GM23338 (cell line): ENCODE data around the gene THBS1. TPM values are rescaled to one million over a fixed set of nuclear protein-coding genes. Genes with fewer than 3 reads are reported as not detected.

Source experiments
- ATAC-seq: fragments of 200-7000 bp; cut with Tn5 transposase; 3 replicates; pipeline ENCODE4 v1.9.1; 2020
- DNase-seq: peaks from one replicate; pipeline ENCODE4 v3.0.0-alpha.2; 2015; ENCODE audit warnings: low spot score
- H2AFZ ChIP-seq: fragments of 200-600 bp; sonication (generic); 2 replicates; pipeline ENCODE4 v1.8.0; 2016; ENCODE audit warnings: antibody characterized with exemption, mild to moderate bottlenecking, moderate library complexity
- H3F3A ChIP-seq: fragments of 200-600 bp; sonication (generic); replicated peaks from 2 replicates; pipeline ENCODE4 v1.8.0; 2017; ENCODE audit warnings: antibody characterized with exemption, mixed run types, low read depth
- H3K27ac ChIP-seq: fragments of 200-600 bp; sonication (generic); 2 replicates; pipeline ENCODE4 v1.6.1; 2016; ENCODE audit warnings: low read depth
- H3K27me3 ChIP-seq: fragments of 200-600 bp; sonication (generic); 2 replicates; pipeline ENCODE4 v1.8.0; 2016; ENCODE audit warnings: mild to moderate bottlenecking, mixed run types, moderate library complexity; ENCODE audit not compliant: insufficient read depth
- H3K36me3 ChIP-seq: fragments of 200-600 bp; sonication (generic); 2 replicates; pipeline ENCODE4 v1.8.0; 2016; ENCODE audit warnings: mild to moderate bottlenecking; ENCODE audit not compliant: insufficient read depth
- H3K4me1 ChIP-seq: fragments of 200-600 bp; sonication (generic); 2 replicates; pipeline ENCODE4 v1.8.0; 2016; ENCODE audit warnings: mild to moderate bottlenecking, moderate library complexity; ENCODE audit not compliant: insufficient read depth
- H3K4me2 ChIP-seq: fragments of 200-600 bp; sonication (generic); 2 replicates; pipeline ENCODE4 v1.7.1; 2017; ENCODE audit warnings: mixed run types
- H3K4me3 ChIP-seq: fragments of 200-600 bp; sonication (generic); 2 replicates; pipeline ENCODE4 v1.6.1; 2016; ENCODE audit warnings: mixed run types
- H3K79me2 ChIP-seq: fragments of 200-600 bp; sonication (generic); replicated peaks from 2 replicates; pipeline ENCODE4 v1.8.0; 2017; ENCODE audit warnings: mild to moderate bottlenecking; ENCODE audit not compliant: insufficient read depth
- H3K9me2 ChIP-seq: fragments of 200-600 bp; sonication (generic); 2 replicates; pipeline ENCODE4 v1.8.0; 2017; ENCODE audit not compliant: insufficient read depth
- H4K20me1 ChIP-seq: fragments of 200-600 bp; sonication (generic); replicated peaks from 2 replicates; pipeline ENCODE4 v1.8.0; 2017; ENCODE audit warnings: mild to moderate bottlenecking; ENCODE audit not compliant: insufficient read depth
- H3K27ac Mint-ChIP-seq: 2 replicates; pipeline ENCODE4 v1.8.0; 2020; ENCODE audit warnings: inconsistent platforms, mild to moderate bottlenecking, moderate library complexity, mixed read lengths
- H3K27me3 Mint-ChIP-seq: 3 replicates; pipeline ENCODE4 v1.8.0; 2022; ENCODE audit warnings: low read depth, mild to moderate bottlenecking, moderate library complexity, mixed read lengths, inconsistent platforms; ENCODE audit not compliant: insufficient read depth, poor library complexity
- H3K36me3 Mint-ChIP-seq: 3 replicates; pipeline ENCODE4 v1.8.0; 2021; ENCODE audit warnings: low read depth, mild to moderate bottlenecking, inconsistent platforms, moderate library complexity, mixed read lengths
- H3K4me1 Mint-ChIP-seq: 3 replicates; pipeline ENCODE4 v1.8.0; 2020; ENCODE audit warnings: mild to moderate bottlenecking, inconsistent platforms, mixed read lengths
- H3K4me3 Mint-ChIP-seq: 3 replicates; pipeline ENCODE4 v1.8.0; 2021; ENCODE audit warnings: moderate library complexity, mild to moderate bottlenecking, inconsistent platforms, mixed read lengths
- H3K9me3 Mint-ChIP-seq: 3 replicates; pipeline ENCODE4 v1.8.0; 2020; ENCODE audit warnings: moderate library complexity, mild to moderate bottlenecking, inconsistent platforms, mixed read lengths
- CREB1 ChIP-seq: fragments of 250-450 bp; sonication (Bioruptor Pico); IDR thresholded peaks from 2 replicates; pipeline ENCODE4 v1.5.0; 2020; ENCODE audit warnings: low read depth, mild to moderate bottlenecking, moderate library complexity
- CTCF ChIP-seq, 2 experiments: fragments of 200-600 bp in 1 of 2; sonication (generic) in 1 of 2; conservative IDR thresholded peaks; 2 replicates each; pipeline versions ENCODE4 v1.5.1 to v1.6.1; 2016 to 2017; ENCODE audit warnings: antibody characterized with exemption in 2 of 2, low read depth in 2 of 2, mild to moderate bottlenecking in 2 of 2, moderate library complexity in 1 of 2
- ETS1 ChIP-seq: IDR thresholded peaks from 2 replicates; pipeline ENCODE4 v1.6.1; 2016; ENCODE audit warnings: antibody characterized with exemption
- EZH2 ChIP-seq: fragments of 200-600 bp; sonication (generic); IDR thresholded peaks from one replicate; pipeline ENCODE4 v1.8.0; 2017; ENCODE audit warnings: antibody characterized with exemption, mild to moderate bottlenecking, low read depth; ENCODE audit not compliant: unreplicated experiment
- EZH2phosphoT487 ChIP-seq: fragments of 200-600 bp; sonication (generic); IDR thresholded peaks from one replicate; pipeline ENCODE4 v1.8.1; 2018; ENCODE audit warnings: antibody characterized with exemption; ENCODE audit not compliant: unreplicated experiment
- JUNB ChIP-seq: IDR thresholded peaks from one replicate; pipeline ENCODE4 v1.6.1; 2016; ENCODE audit warnings: antibody characterized with exemption; ENCODE audit not compliant: unreplicated experiment
- NANOG ChIP-seq: IDR thresholded peaks from 2 replicates; pipeline ENCODE4 v1.6.1; 2016; ENCODE audit warnings: antibody characterized with exemption, borderline replicate concordance
- POLR2AphosphoS5 ChIP-seq: IDR thresholded peaks from 2 replicates; pipeline ENCODE4 v1.6.1; 2016; ENCODE audit warnings: antibody characterized with exemption, low read depth
- REST ChIP-seq: IDR thresholded peaks from one replicate; pipeline ENCODE4 v1.6.1; 2018; ENCODE audit warnings: antibody characterized with exemption; ENCODE audit not compliant: unreplicated experiment
- STAT1 ChIP-seq: IDR thresholded peaks from one replicate; pipeline ENCODE4 v1.6.1; 2016; ENCODE audit warnings: antibody characterized with exemption; ENCODE audit not compliant: unreplicated experiment
- ZNF114 ChIP-seq: fragments of 250-450 bp; sonication (Bioruptor Pico); IDR thresholded peaks from 2 replicates; pipeline ENCODE4 v1.5.0; 2020; ENCODE audit warnings: mild to moderate bottlenecking, moderate library complexity
- ZNF331 ChIP-seq: fragments of 250-450 bp; sonication (Bioruptor Pico); IDR thresholded peaks from 2 replicates; pipeline ENCODE4 v1.5.0; 2020; ENCODE audit warnings: low read depth, mild to moderate bottlenecking, moderate library complexity
- ZNF462 ChIP-seq: fragments of 250-450 bp; sonication (Bioruptor Pico); IDR thresholded peaks from 2 replicates; pipeline ENCODE4 v1.5.0; 2020; ENCODE audit warnings: mild to moderate bottlenecking, moderate library complexity
- polyA plus RNA-seq: library from polyadenylated mRNA; unstranded; fragments of >200 nt; fragmentation: Nextera tagmentation; extraction: Ambion mirVana; gene quantifications from 2 replicates; pipeline ENCODE4 v1.2.1, GENCODE V29; 2016
- total RNA-seq: library from RNA; depleted of rRNA; stranded (reverse); fragments of >200 nt; shearing (Covaris generic); gene quantifications from 2 replicates; pipeline ENCODE4 v1.2.3, GENCODE V29; 2014

The THBS1 gene
- total and polyA plus RNA-seq, 2 experiments from 2014 or later, result 21.7 to 81.9 TPM

GRCh38 chr15:39608185-39609139 is 27.6 kb downstream of the THBS1 start:
- TF ChIP-seq EZH2 (no peak), ZNF331 (no peak), CTCF (conservative IDR thresholded peaks at IDR 0.05; ENCODE audit: low read depth in 2 of 2) (no peak), CREB1 (CRISPR knock-in tag) (no peak), STAT1 (no peak), POLR2AphosphoS5 (no peak), EZH2phosphoT487 (no peak), NANOG (no peak), ZNF462 (no peak), ZNF114 (CRISPR knock-in tag) (no peak), JUNB (no peak), ETS1 (no peak), REST (no peak)
- H3K36me3 ChIP-seq, result no peaks in the 10 kb centered on the region; the same call in 1 of the 2 replicates
- no peaks in the 10 kb centered on the region for H3K27me3 ChIP-seq
- no peaks in the 10 kb centered on the region for H3F3A ChIP-seq
- no peak overlapping the region for H3K4me3 Mint-ChIP-seq
- no peak overlapping the region for H3K4me3 ChIP-seq
- H4K20me1 ChIP-seq, result no peaks in the 10 kb centered on the region
- ATAC-seq (no peak), DNase-seq (no peak)
- H3K27me3 Mint-ChIP-seq, result no peaks in the 10 kb centered on the region
- H3K4me1 ChIP-seq, result no peaks in the 10 kb centered on the region
- no peak overlapping the region for H2AFZ ChIP-seq
- no peaks in the 10 kb centered on the region for H3K79me2 ChIP-seq
- H3K9me3 Mint-ChIP-seq, result peaks cover 8% of the 10 kb centered on the region; the same call in 2 of the 3 replicates
- H3K4me1 Mint-ChIP-seq, result no peaks in the 10 kb centered on the region
- H3K36me3 Mint-ChIP-seq, result no peaks in the 10 kb centered on the region
- no peak overlapping the region for H3K27ac Mint-ChIP-seq
- no peaks in the 10 kb centered on the region for H3K9me2 ChIP-seq
- no peak overlapping the region for H3K4me2 ChIP-seq
- no peak overlapping the region for H3K27ac ChIP-seq
